Heart right ventricle (tissue), 16 donors: Measurements from ENCODE around the gene GANC. TPM values are rescaled to one million over a fixed set of nuclear protein-coding genes. Genes with fewer than 3 reads are reported as not detected.
A peak's percentile ranks its signal among the peaks of the same experiment; 100 is the strongest.

Source experiments
- ATAC-seq, 8 donors: fragments of 200-7000 bp; cut with Tn5 transposase; one replicate each; pipeline ENCODE4 v1.9.1; 2020; ENCODE audit warnings: mild to moderate bottlenecking in 8 of 8, moderate library complexity in 8 of 8, moderate number of reproducible peaks in 1 of 8
- DNase-seq, 2 donors: peaks; one replicate each; pipeline ENCODE4 v3.0.0-alpha.2; 2020
- H3K27ac ChIP-seq, 10 donors: fragments of 200-600 bp; sonication (generic) in 2 of 10; one replicate each; pipeline versions ENCODE4 v1.5.0 to v1.8.0; 2020 to 2022; ENCODE audit warnings: mild to moderate bottlenecking in 3 of 10
- H3K27me3 ChIP-seq, 7 donors: fragments of 200-600 bp; one replicate each; pipeline ENCODE4 v1.8.0; 2021 to 2022; ENCODE audit warnings: mild to moderate bottlenecking in 2 of 7
- H3K36me3 ChIP-seq, 9 donors: fragments of 200-600 bp; sonication (generic) in 1 of 9; one replicate each; pipeline versions ENCODE4 v1.5.0 to v1.8.0; 2020 to 2022; ENCODE audit warnings: mild to moderate bottlenecking in 2 of 9
- H3K4me1 ChIP-seq, 9 donors: fragments of 200-600 bp; sonication (generic) in 1 of 9; one replicate each; pipeline versions ENCODE4 v1.5.0 to v1.8.0; 2020 to 2022; ENCODE audit warnings: mild to moderate bottlenecking in 4 of 9
- H3K4me3 ChIP-seq, 10 donors: fragments of 200-600 bp; sonication (generic) in 2 of 10; one replicate each; pipeline versions ENCODE4 v1.5.0 to v1.8.0; 2020 to 2022; ENCODE audit warnings: mild to moderate bottlenecking in 7 of 10, moderate library complexity in 2 of 10
- H3K9me3 ChIP-seq, 11 donors: fragments of 200-600 bp in 10 of 11; sonication (generic) in 2 of 11; one replicate each; pipeline versions ENCODE4 v1.5.0 to v1.8.0; 2013 to 2022; ENCODE audit warnings: mild to moderate bottlenecking in 2 of 11, control low read depth in 1 of 11, moderate library complexity in 1 of 11
- WGBS, 2 donors: extraction: QIAGEN DNeasy Blood & Tissue Kit; methylation state at CpG; one replicate each; pipeline ENCODE4 v1.1.7; 2013; ENCODE audit warnings: inconsistent platforms in 1 of 2; 5-methylcytosine and 5-hydroxymethylcytosine counted together
- intact Hi-C, 10 donors: fragments of 100-400 bp; cut with DNase I; formaldehyde crosslinking; loops; one replicate each; pipeline versions ENCODE4 v1.11.1 to v1.14.2; 2022
- polyA plus RNA-seq, 2 donors: library from polyadenylated mRNA; stranded (reverse); fragments of 200-250 nt; gene quantifications; one replicate each; pipeline ENCODE4 v1.2.3, GENCODE V29; 2013
- total RNA-seq, 10 donors: library from RNA; stranded (reverse); fragmentation: NEBNext Ultra II Directional in 3 of 10; extraction: Animal tissue kit (Norgen Biotek cat#: 25700) in 3 of 10; gene quantifications; one replicate each; pipeline versions ENCODE4 v1.2.1 to v1.2.4, GENCODE V29; 2021 to 2023
- TF ChIP-seq, protein P1 (sequence below), 9 donors: fragments of 200-600 bp; sonication (generic) in 2 of 9; IDR thresholded peaks; one replicate each; pipeline versions ENCODE4 v1.5.0 to v1.8.0; 2021 to 2022; ENCODE audit warnings: antibody characterized with exemption in 9 of 9, mild to moderate bottlenecking in 5 of 9, moderate library complexity in 1 of 9
- donor health status: Arrhythmogenic right ventricular cardiomyopathy.
- donor health status: ischemic (EF 13 %, LVEDD 7.1; RV severe dilation, severe dysfunction).
- donor health status: healthy with polysubstance abuse.
- donor health status: DM: no; HTN: yes; CAD: no.
- donor health status: DM: no; HTN: no; CAD: no.
- donor health status: ischemic (EF 25% LVEDD 6.9; RV normal size, moderate dysfunction).
- donor health status: ischemic (EF 25% LVEDD 5.7; RV mildly dilated, moderate dysfunction).
- donor health status: healthy.
- donor health status: DM: yes; HTN: yes; CAD: no.
- donor health status: Ischemic cardiomyopathy.
- donor health status: ischemic (EF 35%, LVEDD 5.7; RV mildly dilated, moderate dysfunction).
- donor health status: nonischemic (EF 11% LVEDD 7.7; RV severe dilation, severe dysfunction).
- donor health status: DM: yes; HTN: yes; CAD: no.
- donor health status: PGD.
- donor health status: ischemic (EF 29% LVEDD 5.4; RV normal size, mild dysfunction).
- donor health status: nonischemic (EF 23%, LVEDD 6.1; RV moderate dilation, normal function).

GANC gene
- total and polyA plus RNA-seq, 12 donors = 5.3 to 25.8 (median 17.6) TPM

DNA sequence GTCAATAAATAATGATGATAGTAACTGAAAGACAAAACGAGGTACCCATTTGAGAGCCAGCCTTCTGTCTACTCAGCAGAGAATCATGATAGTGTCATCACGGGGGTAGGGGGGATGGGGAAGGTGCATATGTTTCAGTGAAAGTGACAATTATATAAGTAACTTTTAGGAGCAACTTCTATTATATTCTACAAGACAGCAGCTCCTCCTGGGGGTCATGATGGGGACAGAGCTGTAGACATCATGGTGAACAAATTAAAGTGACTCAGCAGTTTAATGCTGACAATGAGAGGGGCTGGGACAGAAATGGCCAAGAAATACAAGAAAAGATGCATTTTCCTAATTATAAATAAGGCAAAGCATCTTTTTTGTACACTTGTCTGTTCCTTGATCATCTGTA, 98.1 kb downstream of the GANC start:
- intact Hi-C loops = no loop called here
- no peaks in the 10 kb centered on the region for H3K36me3 ChIP-seq
- TF ChIP-seq, protein P1, sequence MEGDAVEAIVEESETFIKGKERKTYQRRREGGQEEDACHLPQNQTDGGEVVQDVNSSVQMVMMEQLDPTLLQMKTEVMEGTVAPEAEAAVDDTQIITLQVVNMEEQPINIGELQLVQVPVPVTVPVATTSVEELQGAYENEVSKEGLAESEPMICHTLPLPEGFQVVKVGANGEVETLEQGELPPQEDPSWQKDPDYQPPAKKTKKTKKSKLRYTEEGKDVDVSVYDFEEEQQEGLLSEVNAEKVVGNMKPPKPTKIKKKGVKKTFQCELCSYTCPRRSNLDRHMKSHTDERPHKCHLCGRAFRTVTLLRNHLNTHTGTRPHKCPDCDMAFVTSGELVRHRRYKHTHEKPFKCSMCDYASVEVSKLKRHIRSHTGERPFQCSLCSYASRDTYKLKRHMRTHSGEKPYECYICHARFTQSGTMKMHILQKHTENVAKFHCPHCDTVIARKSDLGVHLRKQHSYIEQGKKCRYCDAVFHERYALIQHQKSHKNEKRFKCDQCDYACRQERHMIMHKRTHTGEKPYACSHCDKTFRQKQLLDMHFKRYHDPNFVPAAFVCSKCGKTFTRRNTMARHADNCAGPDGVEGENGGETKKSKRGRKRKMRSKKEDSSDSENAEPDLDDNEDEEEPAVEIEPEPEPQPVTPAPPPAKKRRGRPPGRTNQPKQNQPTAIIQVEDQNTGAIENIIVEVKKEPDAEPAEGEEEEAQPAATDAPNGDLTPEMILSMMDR (IDR thresholded peaks at IDR 0.05) = peak in 1 of 9 donors; percentile 9
- ATAC-seq = no peak
- 72 to 85% methylated on average over 2 of the region's 2 CpGs for WGBS, 2 donors
- no peak overlapping the region for H3K4me3 ChIP-seq
- peaks cover 0 to 32% (median 4%) of the 10 kb centered on the region in 9 donors for H3K4me1 ChIP-seq
- no peak for DNase-seq
- H3K9me3 ChIP-seq = peaks cover 0 to 4% (median 0%) of the 10 kb centered on the region in 11 donors
- no peak overlapping the region for H3K27ac ChIP-seq
- no peaks in the 10 kb centered on the region for H3K27me3 ChIP-seq

DNA sequence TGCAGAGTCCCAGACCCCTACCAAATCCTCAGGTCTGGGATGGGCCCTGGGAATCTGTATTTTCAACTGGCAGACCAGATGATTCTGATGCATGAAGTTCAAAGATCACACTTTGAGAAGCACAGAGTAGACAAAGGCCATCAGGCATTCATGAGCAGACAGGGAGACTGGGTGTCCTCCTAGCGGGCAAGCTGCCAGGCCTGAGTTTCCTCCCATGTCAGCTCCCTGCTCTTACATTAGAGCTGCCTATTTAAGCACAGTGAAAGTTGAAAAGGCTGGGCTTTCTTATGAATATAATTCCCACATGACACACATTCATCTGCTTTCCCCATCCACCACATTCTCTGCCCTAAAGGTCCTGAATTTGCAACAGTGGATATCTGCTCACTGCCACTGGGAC, 100.3 kb downstream of the GANC start:
- DNase-seq (peak; percentile 75 to 80), ATAC-seq (peak in 6 of 8 donors; percentile 58 to 86 (median 70))
- TF ChIP-seq, protein P1 (IDR thresholded peaks at IDR 0.05) = no peak
- no peak overlapping the region for H3K27ac ChIP-seq
- no peaks in the 10 kb centered on the region for H3K27me3 ChIP-seq
- peaks cover 0 to 16% (median 4%) of the 10 kb centered on the region in 9 donors for H3K4me1 ChIP-seq
- intact Hi-C loops = no loop called here
- peaks cover 0 to 15% (median 0%) of the 10 kb centered on the region in 11 donors for H3K9me3 ChIP-seq
- 50% methylated on average over 1 of the region's 1 CpG for WGBS, 2 donors
- no peak overlapping the region for H3K4me3 ChIP-seq
- no peaks in the 10 kb centered on the region for H3K36me3 ChIP-seq

DNA sequence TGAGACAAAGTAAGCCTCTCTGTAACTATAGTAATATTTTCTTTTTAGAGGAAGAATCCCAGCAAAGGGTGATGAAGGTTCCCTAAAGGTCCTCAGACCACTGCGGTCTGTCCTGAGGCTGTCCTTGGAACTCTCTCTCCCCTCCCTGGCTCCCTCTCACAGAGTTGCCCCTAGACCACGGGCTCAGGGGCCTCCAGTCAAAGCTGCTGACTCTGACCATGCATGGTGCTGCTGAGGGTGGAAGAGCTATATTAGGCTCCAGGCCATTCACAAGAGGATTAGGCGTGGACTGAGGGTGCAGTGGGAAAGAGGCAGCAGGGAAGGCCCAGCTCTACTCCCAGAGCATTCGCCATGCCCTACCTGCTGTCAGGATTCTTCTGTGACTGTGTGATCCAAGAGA, 100.9 kb downstream of the GANC start:
- H3K27me3 ChIP-seq = no peaks in the 10 kb centered on the region
- 81 to 96% methylated on average over 4 of the region's 4 CpGs for WGBS, 2 donors
- DNase-seq = no peak
- H3K27ac ChIP-seq = no peak overlapping the region
- intact Hi-C loops = no loop called here
- peak in 1 of 8 donors; percentile 31 for ATAC-seq
- H3K36me3 ChIP-seq = no peaks in the 10 kb centered on the region
- peaks cover 0 to 15% (median 4%) of the 10 kb centered on the region in 9 donors for H3K4me1 ChIP-seq
- TF ChIP-seq, protein P1 (IDR thresholded peaks at IDR 0.05) = no peak
- H3K9me3 ChIP-seq = peaks cover 0 to 18% (median 0%) of the 10 kb centered on the region in 11 donors
- H3K4me3 ChIP-seq = no peak overlapping the region

DNA sequence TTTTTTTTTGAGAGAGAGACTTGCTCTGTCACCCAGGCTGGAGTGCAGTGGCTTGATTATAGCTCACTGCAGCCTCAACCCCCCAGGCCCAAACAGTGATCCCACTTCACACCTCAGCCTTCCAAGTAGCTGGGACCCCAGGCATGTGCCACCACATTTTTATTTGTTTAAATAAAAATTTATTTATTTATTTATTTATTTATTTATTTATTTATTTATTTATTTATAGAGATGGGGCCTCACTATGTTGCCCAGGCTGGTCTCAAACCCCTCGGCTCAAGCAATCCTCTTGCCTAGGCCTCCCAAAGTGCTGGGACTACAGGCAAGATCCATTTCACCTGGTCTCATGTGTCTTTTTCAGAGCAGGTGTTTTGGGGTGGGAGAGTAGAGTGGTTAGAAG, 101.8 kb downstream of the GANC start:
- DNase-seq = no peak
- no peak overlapping the region for H3K27ac ChIP-seq
- peaks cover 0 to 18% (median 0%) of the 10 kb centered on the region in 11 donors for H3K9me3 ChIP-seq
- WGBS, 2 donors = 97 to 98% methylated on average over 1 of the region's 1 CpG
- TF ChIP-seq, protein P1 (IDR thresholded peaks at IDR 0.05) = no peak
- H3K27me3 ChIP-seq = no peaks in the 10 kb centered on the region
- ATAC-seq = no peak
- H3K36me3 ChIP-seq = no peaks in the 10 kb centered on the region
- peaks cover 0 to 12% (median 4%) of the 10 kb centered on the region in 9 donors for H3K4me1 ChIP-seq
- H3K4me3 ChIP-seq = no peak overlapping the region
- intact Hi-C loops = loop anchor here in 1 of 10 donors (5.0 kb wide), 1 partner anchor 43 kb away; no protein-coding TSS in a partner anchor
